Caki2 (cell line): ENCODE measurements around the gene NXF3. TPM values are rescaled to one million over a fixed set of nuclear protein-coding genes. Genes with fewer than 3 reads are reported as not detected.
"Not testable (repeated sequence)": the region's sequence is repeated elsewhere in the genome, so short reads cannot be mapped to it uniquely, and the experiment has no call there.

Source experiments
- DNase-seq: peaks from one replicate; pipeline ENCODE4 v3.0.0-alpha.2; 2015; ENCODE audit warnings: low read depth
- in situ Hi-C: cut with HindIII; loops from 2 replicates; pipeline ENCODE4 v1.10.0; 2016; ENCODE audit warnings: low sequenced_read_pairs, low pct_unique_long_range_greater_than_20kb, mixed read lengths
- total RNA-seq: library from RNA; depleted of rRNA; stranded (reverse); fragments of >200 nt; shearing (Covaris generic); gene quantifications from 2 replicates; pipeline ENCODE4 v1.2.3, GENCODE V29; 2014; ENCODE audit warnings: low replicate concordance; rRNA removed

The NXF3 gene
- total RNA-seq, 1 experiment from 2014 or later, result not detected

- in situ Hi-C loops, result no loop called here
- DNase-seq, result no peak
Measured at GRCh38 chrX:103061486-103061885, 31.5 kb downstream of the NXF3 start.

GRCh38 chrX:103056902-103057301, 36.0 kb downstream of the NXF3 start:
- no peak for DNase-seq
- in situ Hi-C loops, result no loop called here

DNA sequence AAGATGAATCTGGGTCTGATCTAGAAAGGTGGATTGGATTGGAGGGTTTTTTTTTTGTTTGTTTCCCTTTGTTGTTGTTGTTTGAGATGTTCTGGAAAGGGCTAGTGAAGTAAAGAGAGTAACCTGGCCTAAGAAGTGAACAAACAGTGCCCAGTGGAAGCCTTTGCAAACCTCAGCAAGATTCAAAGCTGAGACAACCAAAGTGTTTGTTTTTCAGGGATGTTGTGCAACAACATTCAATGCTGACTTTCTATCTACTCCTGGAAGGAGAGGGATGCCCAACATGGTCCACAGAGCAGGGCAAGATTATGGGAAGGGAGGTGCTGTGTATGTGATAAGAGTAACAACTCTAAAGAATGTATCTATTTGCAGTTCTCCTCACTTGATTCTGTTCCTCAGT, 40.3 kb downstream of the NXF3 start:
- DNase-seq, result no peak
- in situ Hi-C loops, result no loop called here

DNA sequence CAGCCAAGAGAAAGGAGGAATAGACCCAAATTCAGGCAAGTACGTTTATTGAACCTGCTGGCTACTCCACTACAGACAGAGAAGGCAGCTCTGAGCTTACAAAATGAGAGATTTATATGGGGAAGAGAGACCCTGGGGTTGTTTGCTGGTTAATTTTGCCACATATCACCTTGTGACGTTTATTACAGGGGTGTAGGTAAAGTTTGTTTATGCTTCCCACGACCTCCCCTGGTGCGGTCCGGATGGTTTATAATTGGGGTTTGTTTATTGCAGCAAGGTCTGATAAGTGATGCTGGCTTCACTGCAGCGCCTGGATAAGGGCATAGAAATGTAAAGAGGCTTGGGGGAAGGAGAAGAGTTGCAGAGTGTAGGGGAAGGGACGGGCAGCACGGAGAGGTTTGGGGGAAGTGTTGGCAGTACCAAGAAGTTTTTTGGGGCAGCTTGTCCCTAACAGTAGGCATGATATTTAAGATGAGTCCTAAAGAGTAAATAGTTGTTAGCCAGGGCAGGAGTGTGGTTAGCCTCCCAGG, 41.6 kb downstream of the NXF3 start:
- DNase-seq, result no peak
- in situ Hi-C loops, result no loop called here

DNA sequence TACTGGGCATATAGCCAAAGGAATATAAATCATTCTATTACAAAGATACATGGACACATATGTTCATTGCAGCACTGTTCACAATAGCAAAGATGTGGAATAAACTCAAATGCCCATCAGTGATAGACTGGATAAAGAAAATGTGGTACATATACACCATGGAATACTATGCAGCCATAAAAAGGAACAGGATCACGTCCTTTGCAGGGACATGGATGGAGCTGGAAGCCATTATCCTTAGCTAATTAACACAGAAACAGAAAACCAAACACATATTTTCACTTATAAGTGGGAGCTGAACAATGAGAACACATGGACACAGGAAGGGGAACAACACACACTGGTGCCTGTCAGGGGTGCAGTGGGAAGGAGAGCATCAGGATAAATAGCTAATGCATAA, 59.6 kb downstream of the NXF3 start:
- in situ Hi-C loops, DNase-seq: not testable (repeated sequence)

Other genes with a start within 250 kb of the NXF3 start
- not detected in 2 replicates for gene RAB40AL, start 155.9 kb downstream of the NXF3 start, total RNA-seq
- gene BEX1, start 29.0 kb downstream of the NXF3 start, total RNA-seq, result not detected in 2 replicates
- gene BEX4, start 122.0 kb upstream of the NXF3 start, total RNA-seq, result 13.1 and 24.1 TPM in 2 replicates
- 111 and 123 TPM in 2 replicates for gene TCEAL8, start 162.0 kb upstream of the NXF3 start, total RNA-seq
- not detected in 2 replicates for gene TCEAL5, start 183.6 kb upstream of the NXF3 start, total RNA-seq
- 12.2 and 15.0 TPM in 2 replicates for gene BEX2, start 217.8 kb upstream of the NXF3 start, total RNA-seq
- gene TCEAL7, start 237.1 kb upstream of the NXF3 start, total RNA-seq, result not detected in 2 replicates